Heart right ventricle (tissue), 16 donors: ENCODE data around the gene DCTN4. TPM values are rescaled to one million over a fixed set of nuclear protein-coding genes. Genes with fewer than 3 reads are reported as not detected.

Experiments
- ATAC-seq, 8 donors: fragments of 200-7000 bp; cut with Tn5 transposase; one replicate each; pipeline ENCODE4 v1.9.1; 2020; ENCODE audit warnings: mild to moderate bottlenecking in 8 of 8, moderate library complexity in 8 of 8, moderate number of reproducible peaks in 1 of 8
- DNase-seq, 2 donors: peaks; one replicate each; pipeline ENCODE4 v3.0.0-alpha.2; 2020
- H3K27ac ChIP-seq, 10 donors: fragments of 200-600 bp; sonication (generic) in 2 of 10; one replicate each; pipeline versions ENCODE4 v1.5.0 to v1.8.0; 2020 to 2022; ENCODE audit warnings: mild to moderate bottlenecking in 3 of 10
- H3K27me3 ChIP-seq, 7 donors: fragments of 200-600 bp; one replicate each; pipeline ENCODE4 v1.8.0; 2021 to 2022; ENCODE audit warnings: mild to moderate bottlenecking in 2 of 7
- H3K36me3 ChIP-seq, 9 donors: fragments of 200-600 bp; sonication (generic) in 1 of 9; one replicate each; pipeline versions ENCODE4 v1.5.0 to v1.8.0; 2020 to 2022; ENCODE audit warnings: mild to moderate bottlenecking in 2 of 9
- H3K4me1 ChIP-seq, 9 donors: fragments of 200-600 bp; sonication (generic) in 1 of 9; one replicate each; pipeline versions ENCODE4 v1.5.0 to v1.8.0; 2020 to 2022; ENCODE audit warnings: mild to moderate bottlenecking in 4 of 9
- H3K4me3 ChIP-seq, 10 donors: fragments of 200-600 bp; sonication (generic) in 2 of 10; one replicate each; pipeline versions ENCODE4 v1.5.0 to v1.8.0; 2020 to 2022; ENCODE audit warnings: mild to moderate bottlenecking in 7 of 10, moderate library complexity in 2 of 10
- H3K9me3 ChIP-seq, 11 donors: fragments of 200-600 bp in 10 of 11; sonication (generic) in 2 of 11; one replicate each; pipeline versions ENCODE4 v1.5.0 to v1.8.0; 2013 to 2022; ENCODE audit warnings: mild to moderate bottlenecking in 2 of 11, control low read depth in 1 of 11, moderate library complexity in 1 of 11
- CTCF ChIP-seq, 9 donors: fragments of 200-600 bp; sonication (generic) in 2 of 9; IDR thresholded peaks; one replicate each; pipeline versions ENCODE4 v1.5.0 to v1.8.0; 2021 to 2022; ENCODE audit warnings: antibody characterized with exemption in 9 of 9, mild to moderate bottlenecking in 5 of 9, moderate library complexity in 1 of 9
- WGBS, 2 donors: extraction: QIAGEN DNeasy Blood & Tissue Kit; methylation state at CpG; one replicate each; pipeline ENCODE4 v1.1.7; 2013; ENCODE audit warnings: inconsistent platforms in 1 of 2; 5-methylcytosine and 5-hydroxymethylcytosine counted together
- intact Hi-C, 10 donors: fragments of 100-400 bp; cut with DNase I; formaldehyde crosslinking; loops; one replicate each; pipeline versions ENCODE4 v1.11.1 to v1.14.2; 2022
- polyA plus RNA-seq, 2 donors: library from polyadenylated mRNA; stranded (reverse); fragments of 200-250 nt; gene quantifications; one replicate each; pipeline ENCODE4 v1.2.3, GENCODE V29; 2013
- total RNA-seq, 10 donors: library from RNA; stranded (reverse); fragmentation: NEBNext Ultra II Directional in 3 of 10; extraction: Animal tissue kit (Norgen Biotek cat#: 25700) in 3 of 10; gene quantifications; one replicate each; pipeline versions ENCODE4 v1.2.1 to v1.2.4, GENCODE V29; 2021 to 2023
- donor health status: Arrhythmogenic right ventricular cardiomyopathy.
- donor health status: ischemic (EF 13 %, LVEDD 7.1; RV severe dilation, severe dysfunction).
- donor health status: healthy with polysubstance abuse.
- donor health status: DM: no; HTN: yes; CAD: no.
- donor health status: DM: no; HTN: no; CAD: no.
- donor health status: ischemic (EF 25% LVEDD 6.9; RV normal size, moderate dysfunction).
- donor health status: ischemic (EF 25% LVEDD 5.7; RV mildly dilated, moderate dysfunction).
- donor health status: healthy.
- donor health status: DM: yes; HTN: yes; CAD: no.
- donor health status: Ischemic cardiomyopathy.
- donor health status: ischemic (EF 35%, LVEDD 5.7; RV mildly dilated, moderate dysfunction).
- donor health status: nonischemic (EF 11% LVEDD 7.7; RV severe dilation, severe dysfunction).
- donor health status: DM: yes; HTN: yes; CAD: no.
- donor health status: PGD.
- donor health status: ischemic (EF 29% LVEDD 5.4; RV normal size, mild dysfunction).
- donor health status: nonischemic (EF 23%, LVEDD 6.1; RV moderate dilation, normal function).

The DCTN4 gene
- total and polyA plus RNA-seq, 12 donors, result 20.0 to 68.3 (median 56.7) TPM

GRCh38 chr5:150780816-150781221, 22.0 kb upstream of the DCTN4 start:
- H3K9me3 ChIP-seq, result peaks cover 0 to under 1% (median 0%) of the 10 kb centered on the region in 11 donors
- TF ChIP-seq CTCF (IDR thresholded peaks at IDR 0.05), result no peak
- peak overlapping the region in 9 of 10 donors; percentile 61 to 92 (median 76) for H3K4me3 ChIP-seq
- DNase-seq (no peak), ATAC-seq (no peak)
- H3K27ac ChIP-seq, result peak overlapping the region; percentile 79 to 96 (median 92)
- intact Hi-C loops, result no loop called here
- H3K36me3 ChIP-seq, result no peaks in the 10 kb centered on the region
- 74 to 82% methylated on average over 5 of the region's 5 CpGs for WGBS, 2 donors
- H3K4me1 ChIP-seq, result peaks cover 11 to 78% (median 61%) of the 10 kb centered on the region in 9 donors
- H3K27me3 ChIP-seq, result no peaks in the 10 kb centered on the region

GRCh38 chr5:150780187-150780692, 21.4 kb upstream of the DCTN4 start:
- H3K27me3 ChIP-seq, result no peaks in the 10 kb centered on the region
- H3K27ac ChIP-seq, result peak overlapping the region; percentile 79 to 96 (median 92)
- DNase-seq, result peak; percentile 32 to 47
- no peaks in the 10 kb centered on the region for H3K9me3 ChIP-seq
- no peak for TF ChIP-seq CTCF (IDR thresholded peaks at IDR 0.05)
- peak overlapping the region in 9 of 10 donors; percentile 61 to 92 (median 76) for H3K4me3 ChIP-seq
- H3K36me3 ChIP-seq, result no peaks in the 10 kb centered on the region
- peak in 7 of 8 donors; percentile 5 to 62 (median 14) for ATAC-seq
- peaks cover 11 to 76% (median 61%) of the 10 kb centered on the region in 9 donors for H3K4me1 ChIP-seq
- intact Hi-C loops, result no loop called here
- 58% methylated on average over 6 of the region's 6 CpGs for WGBS, 2 donors

GRCh38 chr5:150779397-150780186, 20.8 kb upstream of the DCTN4 start:
- H3K36me3 ChIP-seq, result no peaks in the 10 kb centered on the region
- no peak for ATAC-seq
- peaks cover 11 to 69% (median 58%) of the 10 kb centered on the region in 9 donors for H3K4me1 ChIP-seq
- WGBS, 2 donors, result 38 to 39% methylated on average over 13 of the region's 13 CpGs
- H3K9me3 ChIP-seq, result no peaks in the 10 kb centered on the region
- H3K27ac ChIP-seq, result peak overlapping the region; percentile 79 to 96 (median 92)
- peak overlapping the region; percentile 61 to 92 (median 78) for H3K4me3 ChIP-seq
- no peaks in the 10 kb centered on the region for H3K27me3 ChIP-seq
- DNase-seq, result no peak
- TF ChIP-seq CTCF (IDR thresholded peaks at IDR 0.05), result no peak
- intact Hi-C loops, result loop anchor here in 1 of 10 donors (2.0 kb wide), 1 partner anchor 21 kb away; no protein-coding TSS in a partner anchor

GRCh38 chr5:150778517-150779396, 19.9 kb upstream of the DCTN4 start, which contains the start of gene SMIM3:
Gene SMIM3, plus strand, starts transcription at chr5:150778757. Its CDS starts 16,684 bp downstream, at chr5:150795441.
- intact Hi-C loops, result loop anchor here in 1 of 10 donors (2.0 kb wide), 1 partner anchor 22 kb away; no protein-coding TSS in a partner anchor
- WGBS, 2 donors, result 1% methylated on average over 59 of the region's 59 CpGs
- no peaks in the 10 kb centered on the region for H3K36me3 ChIP-seq
- DNase-seq (peak; percentile 88 to 90), ATAC-seq (peak; percentile 76 to 92 (median 90))
- H3K9me3 ChIP-seq, result no peaks in the 10 kb centered on the region
- H3K4me1 ChIP-seq, result peaks cover 11 to 69% (median 49%) of the 10 kb centered on the region in 9 donors
- H3K27me3 ChIP-seq, result no peaks in the 10 kb centered on the region
- H3K27ac ChIP-seq, result peak within 1 kb of the TSS; percentile 79 to 96 (median 92)
- H3K4me3 ChIP-seq, result peak within 1 kb of the TSS; percentile 61 to 92 (median 78)
- TF ChIP-seq CTCF (IDR thresholded peaks at IDR 0.05), result peak in 7 of 9 donors; percentile 23 to 65 (median 57)
